GM10266 (cell line): Measurements from ENCODE around the gene EVPL.
"Not testable (repeated sequence)": the region's sequence is repeated elsewhere in the genome, so short reads cannot be mapped to it uniquely, and the experiment has no call there.

Experiments
- DNase-seq: peaks from one replicate; pipeline ENCODE4 v3.0.0; 2012; ENCODE audit errors: extremely low spot score
- CTCF ChIP-seq: IDR thresholded peaks from 2 replicates; pipeline ENCODE4 v1.5.1; 2012; ENCODE audit warnings: mild to moderate bottlenecking, low read depth; ENCODE audit not compliant: control insufficient read depth, insufficient read depth; ENCODE audit errors: missing control alignments

The EVPL gene

DNA sequence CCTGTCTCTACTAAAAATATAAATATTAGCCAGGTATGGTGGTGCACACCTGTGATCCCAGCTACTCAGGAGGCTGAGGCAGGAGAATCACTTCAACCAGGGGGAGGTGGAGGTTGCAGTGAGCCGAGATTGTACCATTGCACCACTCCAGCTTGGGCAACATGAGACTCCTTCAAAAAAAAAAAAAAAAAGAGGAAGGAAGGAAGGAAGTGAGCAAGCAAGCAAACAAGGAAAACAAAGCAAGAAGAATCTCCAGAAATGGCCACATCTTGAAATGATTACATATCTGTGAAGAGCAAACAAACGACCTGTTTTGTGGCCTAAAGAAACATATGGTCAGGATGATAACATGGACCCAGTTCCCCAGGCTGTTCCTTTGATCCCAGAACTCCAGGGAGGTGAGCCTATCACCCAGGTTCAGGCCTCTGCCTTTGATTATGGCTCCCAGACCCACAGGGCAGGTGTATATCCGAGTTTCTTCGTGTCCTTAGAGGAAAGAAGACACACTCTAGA lies 57.0 kb downstream of the EVPL start:
- DNase-seq = no peak
- TF ChIP-seq CTCF = no peak

- DNase-seq = not testable (repeated sequence)
Observed at GRCh38 chr17:75969044-75969443, 58.1 kb downstream of the EVPL start.

GRCh38 chr17:75965468-75965867 lies 61.6 kb downstream of the EVPL start:
- DNase-seq = no peak
- TF ChIP-seq CTCF = no peak

- no peak for DNase-seq
- no peak for TF ChIP-seq CTCF
Observed at GRCh38 chr17:75959839-75960511, 67.1 kb downstream of the EVPL start.

DNA sequence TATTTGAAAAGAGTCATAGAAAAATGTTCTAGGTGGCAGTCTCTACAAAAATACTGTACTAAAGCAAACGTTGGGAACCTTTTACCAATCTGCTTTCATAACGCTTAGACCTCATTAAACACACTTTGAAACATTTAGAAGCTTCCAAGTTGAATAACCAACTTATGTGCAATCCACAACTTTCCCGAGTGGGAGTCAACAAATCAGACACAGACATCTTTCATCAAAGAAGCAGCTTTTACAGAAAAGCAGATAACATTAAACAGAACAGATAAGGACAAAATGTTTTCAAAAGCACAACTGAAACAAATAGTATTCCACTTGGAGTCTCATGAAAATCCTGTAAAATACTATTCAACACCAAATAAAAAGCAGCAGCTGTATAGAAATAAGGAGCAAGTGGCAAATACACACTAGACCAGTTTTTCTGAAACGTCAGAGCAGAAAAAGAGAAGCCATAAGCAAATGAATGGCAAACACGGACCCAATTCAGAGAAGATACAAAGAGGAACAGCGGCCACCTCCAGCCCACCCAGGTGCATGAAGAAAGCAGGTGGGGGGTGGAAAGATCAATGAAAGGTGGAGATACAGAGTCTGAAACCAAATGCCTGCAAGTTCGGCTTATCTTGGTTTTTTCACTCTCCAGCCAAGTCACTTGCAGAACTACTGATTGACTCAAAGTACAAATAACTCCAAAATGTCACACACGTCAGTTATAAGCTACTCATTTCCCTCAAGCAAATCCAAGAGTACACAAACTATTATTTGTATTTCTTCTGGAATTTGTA lies 67.9 kb downstream of the EVPL start:
- no peak for TF ChIP-seq CTCF

More for the DNA sequence above, 67.9 kb downstream of the EVPL start:
- DNase-seq = no peak
